Measurements from ENCODE around the gene LRMDA. TPM values are rescaled to one million over a fixed set of nuclear protein-coding genes. Genes with fewer than 3 reads are reported as not detected.

The LRMDA gene
- total RNA-seq, 1 experiment from 2014 or later, result not detected

- no peak overlapping the region for H3K27ac ChIP-seq (ENCODE audit: low read length)
- no peaks in the 10 kb centered on the region for H3K9me2 ChIP-seq (replicated peaks; ENCODE audit: insufficient read depth, low read length)
- H3K4me2 ChIP-seq (ENCODE audit: low read depth, low read length, poor library complexity, severe bottlenecking), result no peak overlapping the region
- H3K9ac ChIP-seq (ENCODE audit: low read length), result no peak overlapping the region
- no peaks in the 10 kb centered on the region for H3K79me2 ChIP-seq (ENCODE audit: low read length)
- H2AFZ ChIP-seq (ENCODE audit: low read length), result no peak overlapping the region
- DNase-seq, result no peak
- H4K20me1 ChIP-seq (ENCODE audit: insufficient read depth, low read depth, low read length), result no peaks in the 10 kb centered on the region
- H3K36me3 ChIP-seq (ENCODE audit: insufficient read depth, low read length), result no peaks in the 10 kb centered on the region
- H3K4me1 ChIP-seq (ENCODE audit: low read length), result no peaks in the 10 kb centered on the region
- no peak overlapping the region for H3K4me3 ChIP-seq (ENCODE audit: low read length)
- no peaks in the 10 kb centered on the region for H3K27me3 ChIP-seq (ENCODE audit: low read length)
- H3K9me3 ChIP-seq (ENCODE audit: low read length), result no peaks in the 10 kb centered on the region
Observed at GRCh38 chr10:75649466-75649865, 218.0 kb downstream of the LRMDA start.

GRCh38 chr10:75650648-75651047 is 219.2 kb downstream of the LRMDA start:
- H3K27ac ChIP-seq (ENCODE audit: low read length), result no peak overlapping the region
- no peaks in the 10 kb centered on the region for H3K79me2 ChIP-seq (ENCODE audit: low read length)
- H3K36me3 ChIP-seq (ENCODE audit: insufficient read depth, low read length), result no peaks in the 10 kb centered on the region
- no peaks in the 10 kb centered on the region for H3K9me3 ChIP-seq (ENCODE audit: low read length)
- H3K4me1 ChIP-seq (ENCODE audit: low read length), result no peaks in the 10 kb centered on the region
- no peak overlapping the region for H3K4me3 ChIP-seq (ENCODE audit: low read length)
- no peaks in the 10 kb centered on the region for H4K20me1 ChIP-seq (ENCODE audit: insufficient read depth, low read depth, low read length)
- no peak overlapping the region for H3K9ac ChIP-seq (ENCODE audit: low read length)
- no peak overlapping the region for H2AFZ ChIP-seq (ENCODE audit: low read length)
- DNase-seq, result no peak
- no peaks in the 10 kb centered on the region for H3K9me2 ChIP-seq (replicated peaks; ENCODE audit: insufficient read depth, low read length)
- no peak overlapping the region for H3K4me2 ChIP-seq (ENCODE audit: low read depth, low read length, poor library complexity, severe bottlenecking)
- H3K27me3 ChIP-seq (ENCODE audit: low read length), result no peaks in the 10 kb centered on the region

GRCh38 chr10:75651417-75651816 is 220.0 kb downstream of the LRMDA start:
- H3K27ac ChIP-seq (ENCODE audit: low read length), result no peak overlapping the region
- no peaks in the 10 kb centered on the region for H3K36me3 ChIP-seq (ENCODE audit: insufficient read depth, low read length)
- H3K9me2 ChIP-seq (replicated peaks; ENCODE audit: insufficient read depth, low read length), result no peaks in the 10 kb centered on the region
- no peak overlapping the region for H3K4me2 ChIP-seq (ENCODE audit: low read depth, low read length, poor library complexity, severe bottlenecking)
- no peak overlapping the region for H2AFZ ChIP-seq (ENCODE audit: low read length)
- H3K4me3 ChIP-seq (ENCODE audit: low read length), result no peak overlapping the region
- H3K9ac ChIP-seq (ENCODE audit: low read length), result no peak overlapping the region
- no peak for DNase-seq
- H3K79me2 ChIP-seq (ENCODE audit: low read length), result no peaks in the 10 kb centered on the region
- no peaks in the 10 kb centered on the region for H3K9me3 ChIP-seq (ENCODE audit: low read length)
- H4K20me1 ChIP-seq (ENCODE audit: insufficient read depth, low read depth, low read length), result no peaks in the 10 kb centered on the region
- H3K27me3 ChIP-seq (ENCODE audit: low read length), result no peaks in the 10 kb centered on the region
- no peaks in the 10 kb centered on the region for H3K4me1 ChIP-seq (ENCODE audit: low read length)

GRCh38 chr10:75652146-75652740 is 220.8 kb downstream of the LRMDA start:
- no peak overlapping the region for H3K27ac ChIP-seq (ENCODE audit: low read length)

GRCh38 chr10:75653761-75654160 is 222.3 kb downstream of the LRMDA start:
- Histone ChIP-seq H4K20me1 (ENCODE audit: insufficient read depth, low read depth, low read length) (no peaks in the 10 kb centered on the region), H2AFZ (ENCODE audit: low read length) (no peak overlapping the region), H3K9ac (ENCODE audit: low read length) (no peak overlapping the region), H3K9me3 (ENCODE audit: low read length) (no peaks in the 10 kb centered on the region), H3K4me1 (ENCODE audit: low read length) (no peaks in the 10 kb centered on the region), H3K4me2 (ENCODE audit: low read depth, low read length, poor library complexity, severe bottlenecking) (no peak overlapping the region), H3K27me3 (ENCODE audit: low read length) (no peaks in the 10 kb centered on the region), H3K27ac (ENCODE audit: low read length) (no peak overlapping the region), H3K36me3 (ENCODE audit: insufficient read depth, low read length) (no peaks in the 10 kb centered on the region), H3K4me3 (ENCODE audit: low read length) (no peak overlapping the region), H3K9me2 (replicated peaks; ENCODE audit: insufficient read depth, low read length) (no peaks in the 10 kb centered on the region), H3K79me2 (ENCODE audit: low read length) (no peaks in the 10 kb centered on the region)
- DNase-seq, result no peak

More at GRCh38 chr10:75652146-75652740, 220.8 kb downstream of the LRMDA start:
- H3K9me3 ChIP-seq (ENCODE audit: low read length), result no peaks in the 10 kb centered on the region
- H3K36me3 ChIP-seq (ENCODE audit: insufficient read depth, low read length), result no peaks in the 10 kb centered on the region
- H3K9me2 ChIP-seq (replicated peaks; ENCODE audit: insufficient read depth, low read length), result no peaks in the 10 kb centered on the region
- H3K4me1 ChIP-seq (ENCODE audit: low read length), result no peaks in the 10 kb centered on the region
- H3K79me2 ChIP-seq (ENCODE audit: low read length), result no peaks in the 10 kb centered on the region
- no peak overlapping the region for H2AFZ ChIP-seq (ENCODE audit: low read length)
- no peak for DNase-seq
- H3K27me3 ChIP-seq (ENCODE audit: low read length), result no peaks in the 10 kb centered on the region
- H3K9ac ChIP-seq (ENCODE audit: low read length), result no peak overlapping the region
- no peak overlapping the region for H3K4me2 ChIP-seq (ENCODE audit: low read depth, low read length, poor library complexity, severe bottlenecking)
- H4K20me1 ChIP-seq (ENCODE audit: insufficient read depth, low read depth, low read length), result no peaks in the 10 kb centered on the region
- H3K4me3 ChIP-seq (ENCODE audit: low read length), result no peak overlapping the region

- H3K9ac ChIP-seq (ENCODE audit: low read length), result no peak overlapping the region
- H3K4me3 ChIP-seq (ENCODE audit: low read length), result no peak overlapping the region
- no peaks in the 10 kb centered on the region for H3K9me2 ChIP-seq (replicated peaks; ENCODE audit: insufficient read depth, low read length)
- H3K4me2 ChIP-seq (ENCODE audit: low read depth, low read length, poor library complexity, severe bottlenecking), result no peak overlapping the region
- DNase-seq, result no peak
- no peaks in the 10 kb centered on the region for H3K79me2 ChIP-seq (ENCODE audit: low read length)
- no peak overlapping the region for H2AFZ ChIP-seq (ENCODE audit: low read length)
- H3K27me3 ChIP-seq (ENCODE audit: low read length), result no peaks in the 10 kb centered on the region
- H3K36me3 ChIP-seq (ENCODE audit: insufficient read depth, low read length), result no peaks in the 10 kb centered on the region
- no peaks in the 10 kb centered on the region for H3K9me3 ChIP-seq (ENCODE audit: low read length)
- no peaks in the 10 kb centered on the region for H4K20me1 ChIP-seq (ENCODE audit: insufficient read depth, low read depth, low read length)
- H3K4me1 ChIP-seq (ENCODE audit: low read length), result no peaks in the 10 kb centered on the region
- H3K27ac ChIP-seq (ENCODE audit: low read length), result no peak overlapping the region
Observed at GRCh38 chr10:75654171-75654771, 222.8 kb downstream of the LRMDA start.

GRCh38 chr10:75654772-75655171 is 223.3 kb downstream of the LRMDA start:
- DNase-seq, result no peak
- Histone ChIP-seq H3K4me2 (ENCODE audit: low read depth, low read length, poor library complexity, severe bottlenecking) (no peak overlapping the region), H3K4me1 (ENCODE audit: low read length) (no peaks in the 10 kb centered on the region), H3K36me3 (ENCODE audit: insufficient read depth, low read length) (no peaks in the 10 kb centered on the region), H3K4me3 (ENCODE audit: low read length) (no peak overlapping the region), H3K9me2 (replicated peaks; ENCODE audit: insufficient read depth, low read length) (no peaks in the 10 kb centered on the region), H3K9ac (ENCODE audit: low read length) (no peak overlapping the region), H4K20me1 (ENCODE audit: insufficient read depth, low read depth, low read length) (no peaks in the 10 kb centered on the region), H3K79me2 (ENCODE audit: low read length) (no peaks in the 10 kb centered on the region), H3K27me3 (ENCODE audit: low read length) (no peaks in the 10 kb centered on the region), H3K27ac (ENCODE audit: low read length) (no peak overlapping the region), H2AFZ (ENCODE audit: low read length) (no peak overlapping the region), H3K9me3 (ENCODE audit: low read length) (no peaks in the 10 kb centered on the region)

GRCh38 chr10:75655791-75656451 is 224.5 kb downstream of the LRMDA start:
- no peaks in the 10 kb centered on the region for H3K79me2 ChIP-seq (ENCODE audit: low read length)
- no peaks in the 10 kb centered on the region for H3K9me2 ChIP-seq (replicated peaks; ENCODE audit: insufficient read depth, low read length)
- no peak overlapping the region for H3K4me2 ChIP-seq (ENCODE audit: low read depth, low read length, poor library complexity, severe bottlenecking)
- H2AFZ ChIP-seq (ENCODE audit: low read length), result no peak overlapping the region
- no peak overlapping the region for H3K9ac ChIP-seq (ENCODE audit: low read length)
- no peak overlapping the region for H3K27ac ChIP-seq (ENCODE audit: low read length)
- no peaks in the 10 kb centered on the region for H3K36me3 ChIP-seq (ENCODE audit: insufficient read depth, low read length)
- H3K4me1 ChIP-seq (ENCODE audit: low read length), result no peaks in the 10 kb centered on the region
- no peaks in the 10 kb centered on the region for H3K27me3 ChIP-seq (ENCODE audit: low read length)
- DNase-seq, result no peak
- H4K20me1 ChIP-seq (ENCODE audit: insufficient read depth, low read depth, low read length), result no peaks in the 10 kb centered on the region
- H3K4me3 ChIP-seq (ENCODE audit: low read length), result no peak overlapping the region
- no peaks in the 10 kb centered on the region for H3K9me3 ChIP-seq (ENCODE audit: low read length)
